C4-2B (cell line): ENCODE measurements around the gene G2E3.
"Not testable (repeated sequence)": the region's sequence is repeated elsewhere in the genome, so short reads cannot be mapped to it uniquely, and the experiment has no call there.

Source experiments
- H3K27ac ChIP-seq: fragments of 450-650 bp; 2 replicates; pipeline ENCODE4 v1.5.1; 2017
- CTCF ChIP-seq: fragments of 450-650 bp; conservative IDR thresholded peaks from 2 replicates; pipeline ENCODE4 v1.5.1; 2017; ENCODE audit warnings: mild to moderate bottlenecking
- ZFX ChIP-seq: fragments of 450-650 bp; IDR thresholded peaks from 2 replicates; pipeline ENCODE4 v1.6.1; 2017

The G2E3 gene

DNA sequence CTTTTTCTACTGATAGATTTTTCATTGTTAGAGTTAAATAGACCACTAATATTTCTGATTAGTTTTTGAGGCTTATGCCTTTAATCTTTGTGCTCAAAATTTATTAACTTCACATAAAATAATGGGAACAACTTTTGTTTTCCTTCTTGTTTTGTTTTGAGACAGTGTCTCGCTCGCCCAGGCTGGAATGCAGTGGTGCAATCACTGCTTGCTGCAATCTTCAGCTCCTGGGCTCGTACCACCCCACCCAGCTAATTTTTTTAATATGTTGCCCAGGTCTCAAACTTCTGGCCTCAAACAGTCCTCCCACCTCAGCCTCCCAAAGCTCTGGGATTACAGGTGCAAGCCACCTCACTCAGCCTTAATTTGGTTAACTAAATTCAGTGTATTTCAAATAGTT lies 80.0 kb downstream of the G2E3 start:
- TF ChIP-seq ZFX: no peak
- TF ChIP-seq CTCF: no peak

GRCh38 chr14:30641207-30641606 lies 82.2 kb downstream of the G2E3 start:
- no peak overlapping the region for H3K27ac ChIP-seq
- TF ChIP-seq ZFX: no peak
- TF ChIP-seq CTCF: no peak

More for the DNA sequence above, 80.0 kb downstream of the G2E3 start:
- no peak overlapping the region for H3K27ac ChIP-seq

GRCh38 chr14:30644462-30644861 lies 85.5 kb downstream of the G2E3 start:
- H3K27ac ChIP-seq: not testable (repeated sequence)

DNA sequence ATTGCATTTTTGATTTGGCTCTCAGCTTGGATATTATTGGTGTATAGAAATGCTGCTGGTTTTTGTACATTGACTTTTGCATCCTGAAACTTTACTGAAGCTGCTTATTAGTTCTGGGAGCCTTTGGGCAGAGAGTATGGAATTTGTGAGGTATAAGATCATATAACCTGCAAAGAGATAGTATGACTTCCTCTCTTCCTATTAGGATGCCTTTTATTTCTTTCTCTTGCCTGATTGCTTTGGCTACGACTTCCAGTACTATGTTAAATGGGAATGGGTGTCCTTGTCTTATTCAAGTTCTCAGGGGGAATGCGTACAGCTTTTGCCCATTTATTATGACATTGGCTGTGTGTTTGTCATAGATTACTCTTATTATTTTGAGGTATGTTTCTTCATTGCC lies 86.6 kb downstream of the G2E3 start:
- TF ChIP-seq CTCF (no peak), ZFX (no peak)
- H3K27ac ChIP-seq: no peak overlapping the region

DNA sequence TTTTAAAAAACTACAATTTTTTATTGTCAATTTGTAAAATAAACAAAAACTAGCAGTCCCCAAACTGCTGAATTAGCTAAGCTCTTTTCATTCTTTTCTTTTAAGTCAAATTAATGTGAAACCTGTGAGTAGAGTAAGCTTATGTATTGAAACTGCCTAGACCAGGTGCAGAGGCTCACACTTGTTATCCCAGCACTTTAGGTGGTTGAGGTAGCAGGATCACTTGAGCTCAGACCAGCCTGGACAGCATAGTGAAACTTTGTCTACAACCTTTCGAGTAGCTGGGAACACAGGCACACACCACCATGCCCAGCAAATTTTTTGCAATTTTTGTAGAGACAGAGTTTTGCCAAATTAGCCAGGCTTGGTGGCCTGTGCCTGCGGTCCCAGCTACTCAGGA lies 89.5 kb downstream of the G2E3 start:
- TF ChIP-seq CTCF (no peak), ZFX (no peak)
- no peak overlapping the region for H3K27ac ChIP-seq

DNA sequence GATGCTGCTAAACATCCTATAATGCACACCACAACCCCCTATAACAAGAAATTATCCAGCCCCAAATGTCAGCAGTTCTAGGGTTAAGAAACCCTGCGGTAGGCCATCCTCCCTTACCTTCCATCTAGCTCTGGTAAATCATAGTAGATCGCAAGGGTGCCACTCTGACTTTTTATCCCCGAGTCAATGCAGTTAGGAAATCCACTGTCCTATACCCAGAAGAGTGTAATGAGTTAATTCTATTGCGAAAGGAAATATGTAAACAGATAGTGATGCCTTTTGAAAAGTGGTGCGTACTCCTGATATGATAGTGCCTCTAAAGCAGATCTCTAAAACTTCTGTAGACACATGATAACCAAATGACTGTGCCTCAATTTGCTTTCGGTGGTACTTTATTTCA lies 93.0 kb downstream of the G2E3 start:
- TF ChIP-seq ZFX (no peak), CTCF (no peak)
- no peak overlapping the region for H3K27ac ChIP-seq

DNA sequence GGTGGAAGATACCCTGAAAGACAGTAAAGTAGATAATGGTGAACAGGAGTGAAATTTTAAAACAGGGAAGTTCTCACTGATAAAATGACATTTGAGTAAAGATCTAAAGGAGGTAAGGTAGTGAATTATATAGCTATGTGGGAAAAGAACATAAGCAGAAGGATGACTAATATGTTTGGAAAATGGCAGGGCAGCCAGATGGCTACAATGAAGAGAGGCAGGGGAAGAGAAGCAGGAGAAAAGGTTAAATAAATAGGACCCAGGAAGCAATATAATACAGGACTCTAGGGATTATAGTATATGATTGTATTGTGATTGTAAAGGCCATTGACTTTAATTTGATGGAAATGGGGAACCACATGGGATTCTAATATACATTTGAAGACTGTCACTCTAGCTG lies 96.2 kb downstream of the G2E3 start:
- TF ChIP-seq ZFX: no peak
- no peak for TF ChIP-seq CTCF

GRCh38 chr14:30655658-30656057 lies 96.7 kb downstream of the G2E3 start:
- no peak overlapping the region for H3K27ac ChIP-seq
- TF ChIP-seq CTCF: no peak
- no peak for TF ChIP-seq ZFX

More for the DNA sequence above, 96.2 kb downstream of the G2E3 start:
- no peak overlapping the region for H3K27ac ChIP-seq
